Measurements from ENCODE around the gene TMEM184A. TPM values are rescaled to one million over a fixed set of nuclear protein-coding genes. Genes with fewer than 3 reads are reported as not detected.

Gene TMEM184A
- total RNA-seq, 4 donors from 2014 or later, result 0.29 to 2.8 (median 0.64) TPM; not detected in 1

DNA sequence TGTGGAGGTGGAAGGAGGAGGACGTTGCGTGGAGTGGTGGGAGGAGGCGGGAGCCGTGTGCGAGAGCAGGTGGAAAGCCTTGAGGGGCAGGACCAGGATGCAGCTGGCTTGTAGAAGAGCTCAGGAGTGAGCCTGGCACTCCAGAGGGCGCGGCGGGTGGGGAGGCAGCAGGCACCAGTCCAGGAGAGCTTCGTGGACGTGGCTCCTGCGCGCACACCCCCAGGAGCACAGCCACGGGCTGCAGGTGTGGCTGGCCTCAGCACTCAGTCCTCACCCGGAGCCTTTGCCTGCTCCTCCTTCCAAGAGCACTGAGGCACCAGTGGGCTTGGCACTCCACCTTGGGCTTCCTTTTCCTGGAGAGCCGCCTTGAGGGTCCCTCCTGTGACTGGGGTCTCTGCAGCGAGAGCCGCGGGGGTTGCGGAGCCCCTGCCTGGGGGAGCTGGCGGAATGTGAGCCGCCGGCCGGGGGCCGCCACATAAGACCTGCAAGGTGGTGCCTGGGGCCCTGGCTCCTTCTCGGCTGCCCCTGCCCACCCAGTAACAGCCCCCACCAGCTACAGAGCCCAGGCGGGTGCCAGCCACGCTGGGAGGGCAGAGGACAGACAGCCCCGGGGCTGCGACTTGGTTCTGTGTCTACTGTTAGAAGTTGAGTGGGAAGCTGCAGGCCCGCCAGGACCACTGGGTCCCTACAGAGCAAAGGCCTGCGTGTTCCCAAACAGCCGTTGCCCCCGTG is 14.4 kb downstream of the TMEM184A start:
- Histone ChIP-seq H3K4me3 (no peak overlapping the region), H3K4me1 (peaks cover 0 to 11% of the 10 kb centered on the region in 2 donors), H3K36me3 (no peaks in the 10 kb centered on the region), H3K27me3 (no peaks in the 10 kb centered on the region), H3K9me3 (no peaks in the 10 kb centered on the region), H3K27ac (no peak overlapping the region)
- intact Hi-C loops (cut with DNase I; ENCODE audit: low total_unique reads), result no loop called here
- DNase-seq, result peak in 1 of 2 donors; percentile 18
- no peak for TF ChIP-seq POLR2A (IDR thresholded peaks at IDR 0.05)
- TF ChIP-seq, protein P1, sequence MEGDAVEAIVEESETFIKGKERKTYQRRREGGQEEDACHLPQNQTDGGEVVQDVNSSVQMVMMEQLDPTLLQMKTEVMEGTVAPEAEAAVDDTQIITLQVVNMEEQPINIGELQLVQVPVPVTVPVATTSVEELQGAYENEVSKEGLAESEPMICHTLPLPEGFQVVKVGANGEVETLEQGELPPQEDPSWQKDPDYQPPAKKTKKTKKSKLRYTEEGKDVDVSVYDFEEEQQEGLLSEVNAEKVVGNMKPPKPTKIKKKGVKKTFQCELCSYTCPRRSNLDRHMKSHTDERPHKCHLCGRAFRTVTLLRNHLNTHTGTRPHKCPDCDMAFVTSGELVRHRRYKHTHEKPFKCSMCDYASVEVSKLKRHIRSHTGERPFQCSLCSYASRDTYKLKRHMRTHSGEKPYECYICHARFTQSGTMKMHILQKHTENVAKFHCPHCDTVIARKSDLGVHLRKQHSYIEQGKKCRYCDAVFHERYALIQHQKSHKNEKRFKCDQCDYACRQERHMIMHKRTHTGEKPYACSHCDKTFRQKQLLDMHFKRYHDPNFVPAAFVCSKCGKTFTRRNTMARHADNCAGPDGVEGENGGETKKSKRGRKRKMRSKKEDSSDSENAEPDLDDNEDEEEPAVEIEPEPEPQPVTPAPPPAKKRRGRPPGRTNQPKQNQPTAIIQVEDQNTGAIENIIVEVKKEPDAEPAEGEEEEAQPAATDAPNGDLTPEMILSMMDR (IDR thresholded peaks at IDR 0.05), result no peak

DNA sequence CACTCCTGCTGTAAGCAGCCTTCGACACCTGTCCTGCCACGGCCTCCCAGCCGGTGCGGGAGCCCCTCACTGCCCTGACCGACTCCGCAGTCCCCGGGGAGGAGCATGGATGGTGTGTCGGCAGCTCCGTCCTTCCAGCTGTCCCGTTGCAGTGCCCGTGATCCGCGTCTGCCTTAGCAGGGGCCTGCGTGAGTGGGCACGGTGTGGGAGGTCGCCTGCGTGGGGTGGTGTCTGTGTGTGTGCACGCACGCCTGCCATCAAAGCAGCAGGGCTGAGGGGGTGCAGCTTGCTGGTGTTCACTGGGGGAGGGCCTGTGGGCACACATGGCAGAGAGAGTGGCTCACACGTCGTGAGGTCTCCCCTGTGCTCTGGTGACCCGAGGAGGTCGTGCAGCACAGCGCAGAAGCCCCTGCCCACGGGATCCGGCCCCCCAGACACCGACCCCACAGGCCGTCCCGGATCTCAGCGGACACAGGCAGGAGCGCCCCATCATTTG is 15.2 kb downstream of the TMEM184A start:
- DNase-seq, result peak in 1 of 2 donors; percentile 16
- no peaks in the 10 kb centered on the region for H3K9me3 ChIP-seq
- H3K27ac ChIP-seq, result no peak overlapping the region
- no peak overlapping the region for H3K4me3 ChIP-seq
- intact Hi-C loops (cut with DNase I; ENCODE audit: low total_unique reads), result no loop called here
- TF ChIP-seq POLR2A (IDR thresholded peaks at IDR 0.05), result no peak
- TF ChIP-seq, protein P1 (IDR thresholded peaks at IDR 0.05), result no peak
- no peaks in the 10 kb centered on the region for H3K27me3 ChIP-seq
- H3K4me1 ChIP-seq, result peaks cover 3 to 11% of the 10 kb centered on the region in 2 donors
- H3K36me3 ChIP-seq, result no peaks in the 10 kb centered on the region

DNA sequence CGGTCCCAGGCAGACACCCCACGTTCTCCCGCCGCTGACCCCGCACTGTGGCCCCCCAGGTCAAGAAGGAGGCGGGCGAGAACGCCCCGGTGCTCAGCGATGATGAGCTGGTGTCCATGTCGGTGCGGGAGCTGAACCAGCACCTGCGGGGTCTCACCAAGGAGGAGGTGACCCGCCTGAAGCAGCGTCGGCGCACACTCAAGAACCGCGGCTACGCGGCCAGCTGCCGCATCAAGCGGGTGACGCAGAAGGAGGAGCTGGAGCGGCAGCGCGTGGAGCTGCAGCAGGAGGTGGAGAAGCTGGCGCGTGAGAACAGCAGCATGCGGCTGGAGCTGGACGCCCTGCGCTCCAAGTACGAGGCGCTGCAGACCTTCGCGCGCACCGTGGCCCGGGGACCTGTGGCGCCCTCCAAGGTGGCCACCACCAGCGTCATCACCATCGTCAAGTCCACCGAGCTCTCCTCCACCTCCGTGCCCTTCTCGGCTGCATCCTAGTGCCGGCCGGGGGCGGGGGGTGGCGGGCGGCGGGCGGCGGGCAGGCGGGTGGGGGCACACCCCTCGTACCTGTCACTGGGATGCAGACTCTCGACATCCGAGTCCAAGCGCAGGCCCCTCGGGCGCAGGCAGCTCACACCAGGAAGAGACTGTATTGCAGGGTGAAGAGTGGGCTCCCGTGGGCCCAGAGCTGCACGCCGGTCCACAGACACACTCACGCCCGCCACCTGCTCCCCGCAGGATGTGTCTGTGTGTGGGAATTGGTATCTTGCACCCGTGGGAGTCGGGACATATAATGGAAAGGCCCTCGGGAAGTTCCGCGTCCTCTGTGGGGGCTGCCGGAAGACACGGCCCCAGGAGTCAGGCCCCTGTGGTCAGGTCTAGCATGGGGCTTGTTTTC is 15.9 kb downstream of the TMEM184A start:
- DNase-seq, result no peak

DNA sequence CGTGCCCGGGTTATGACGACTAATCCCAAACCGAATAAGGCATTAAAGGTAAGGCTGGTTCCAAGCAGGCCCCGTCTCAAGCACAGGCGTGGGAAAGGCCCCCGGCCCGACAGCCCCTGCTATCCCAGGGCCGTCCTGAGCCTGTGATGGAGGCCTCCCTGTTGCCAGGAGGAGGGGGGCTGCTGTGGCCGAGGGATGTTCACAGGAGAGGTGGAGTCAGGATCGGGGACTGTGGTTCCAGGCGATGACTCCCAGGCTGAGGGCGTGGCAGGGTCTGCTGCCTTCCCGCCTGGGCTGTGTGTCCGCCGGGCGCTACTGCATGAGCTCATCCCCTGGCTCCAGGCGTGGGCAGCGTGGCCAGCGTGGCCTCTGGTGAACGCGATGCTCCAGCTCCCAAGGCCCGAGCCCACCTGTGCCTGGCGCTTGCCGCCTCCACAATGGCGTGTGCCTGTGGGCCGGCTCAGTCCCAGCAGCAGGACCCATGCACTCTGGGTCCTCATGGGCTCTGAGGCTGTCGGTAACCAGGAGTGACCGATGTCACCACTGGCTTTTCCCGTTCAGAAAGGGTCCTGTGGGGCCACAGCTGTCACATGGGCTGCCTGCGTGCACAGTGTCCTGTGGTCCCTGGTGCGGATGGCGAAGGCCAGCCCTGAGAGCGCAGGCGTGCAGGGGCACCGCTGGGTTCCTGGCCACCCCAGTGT is 16.7 kb downstream of the TMEM184A start:
- H3K27me3 ChIP-seq, result no peaks in the 10 kb centered on the region
- H3K36me3 ChIP-seq, result no peaks in the 10 kb centered on the region
- peak overlapping the region; percentile 96 to 98 for H3K27ac ChIP-seq
- TF ChIP-seq, protein P1 (IDR thresholded peaks at IDR 0.05), result no peak
- H3K4me1 ChIP-seq, result peaks cover 3 to 12% of the 10 kb centered on the region in 2 donors
- intact Hi-C loops (cut with DNase I; ENCODE audit: low total_unique reads), result no loop called here
- no peak for DNase-seq
- H3K9me3 ChIP-seq, result no peaks in the 10 kb centered on the region
- no peak overlapping the region for H3K4me3 ChIP-seq

More for the DNA sequence above, 15.9 kb downstream of the TMEM184A start:
- H3K36me3 ChIP-seq, result no peaks in the 10 kb centered on the region
- no peak overlapping the region for H3K27ac ChIP-seq
- no peak overlapping the region for H3K4me3 ChIP-seq
- H3K27me3 ChIP-seq, result no peaks in the 10 kb centered on the region
- no peak for TF ChIP-seq POLR2A (IDR thresholded peaks at IDR 0.05)
- TF ChIP-seq, protein P1 (IDR thresholded peaks at IDR 0.05), result no peak
- H3K9me3 ChIP-seq, result no peaks in the 10 kb centered on the region
- peaks cover 3 to 11% of the 10 kb centered on the region in 2 donors for H3K4me1 ChIP-seq
- intact Hi-C loops (cut with DNase I; ENCODE audit: low total_unique reads), result no loop called here

Data from uterus (tissue), 4 donors.